Stimulated activated CD8-positive, alpha-beta memory T cell treated with anti-CD3 and anti-CD28 coated beads, Interleukin-15, amount 100 ng/mL, for 24 hours (primary cell): ENCODE results near the gene ZNF234.
"Not testable (repeated sequence)": the region's sequence is repeated elsewhere in the genome, so short reads cannot be mapped to it uniquely, and the experiment has no call there.

Experiments used
- DNase-seq: peaks from one replicate; pipeline ENCODE4 v3.0.0-alpha.2; 2020; ENCODE audit warnings: low read depth

The ZNF234 gene

GRCh38 chr19:44182145-44182544, 40.8 kb downstream of the ZNF234 start:
- no peak for DNase-seq

GRCh38 chr19:44190020-44190419, 48.7 kb downstream of the ZNF234 start:
- no peak for DNase-seq

GRCh38 chr19:44192127-44192526, 50.8 kb downstream of the ZNF234 start:
- no peak for DNase-seq

GRCh38 chr19:44196772-44197171, 55.4 kb downstream of the ZNF234 start:
- no peak for DNase-seq

GRCh38 chr19:44202470-44202869, 61.1 kb downstream of the ZNF234 start:
- no peak for DNase-seq

- DNase-seq, result no peak
Observed at GRCh38 chr19:44202974-44203373, 61.6 kb downstream of the ZNF234 start.

- not testable (repeated sequence) for DNase-seq
Observed at GRCh38 chr19:44203877-44204276, 62.5 kb downstream of the ZNF234 start.

GRCh38 chr19:44204772-44205171, 63.4 kb downstream of the ZNF234 start:
- no peak for DNase-seq

GRCh38 chr19:44207126-44207803, 65.9 kb downstream of the ZNF234 start:
- DNase-seq, result peak; percentile 29
